GM21528 (cell line): Measurements from ENCODE around the gene ITPRID1.
"Not testable (repeated sequence)": the region's sequence is repeated elsewhere in the genome, so short reads cannot be mapped to it uniquely, and the experiment has no call there.

Experiments used
- ATAC-seq: cut with Tn5 transposase; IDR thresholded peaks from one replicate; pipeline ENCODE4 v1.9.1; 2021; ENCODE audit warnings: mild to moderate bottlenecking, moderate library complexity; ENCODE audit not compliant: unreplicated experiment, low FRiP score

ITPRID1 gene

GRCh38 chr7:31512166-31512565 is 1.7 kb upstream of the ITPRID1 start:
- no peak for ATAC-seq

GRCh38 chr7:31516680-31517502 is 3.0 kb downstream of the ITPRID1 start:
- ATAC-seq = no peak

- ATAC-seq = no peak
Observed at GRCh38 chr7:31517513-31517912, 3.6 kb downstream of the ITPRID1 start.

- ATAC-seq = no peak
Observed at GRCh38 chr7:31518766-31519165, 4.9 kb downstream of the ITPRID1 start.

- ATAC-seq = no peak
Observed at GRCh38 chr7:31521336-31522010, 7.6 kb downstream of the ITPRID1 start.

GRCh38 chr7:31526864-31527263 is 13.0 kb downstream of the ITPRID1 start:
- ATAC-seq = no peak

- no peak for ATAC-seq
Observed at GRCh38 chr7:31529103-31529502, 15.2 kb downstream of the ITPRID1 start.

GRCh38 chr7:31540651-31541185 is 26.8 kb downstream of the ITPRID1 start:
- ATAC-seq = not testable (repeated sequence)

- no peak for ATAC-seq
Observed at GRCh38 chr7:31545549-31545948, 31.7 kb downstream of the ITPRID1 start.

- ATAC-seq = no peak
Observed at GRCh38 chr7:31549611-31550010, 35.7 kb downstream of the ITPRID1 start.

- no peak for ATAC-seq
Observed at GRCh38 chr7:31550432-31550831, 36.5 kb downstream of the ITPRID1 start.

GRCh38 chr7:31553661-31554081 is 39.8 kb downstream of the ITPRID1 start:
- no peak for ATAC-seq

- no peak for ATAC-seq
Observed at GRCh38 chr7:31562002-31562401, 48.1 kb downstream of the ITPRID1 start.

- no peak for ATAC-seq
Observed at GRCh38 chr7:31563522-31563921, 49.6 kb downstream of the ITPRID1 start.

- ATAC-seq = no peak
Observed at GRCh38 chr7:31563951-31564350, 50.1 kb downstream of the ITPRID1 start.

- ATAC-seq = no peak
Observed at GRCh38 chr7:31564661-31565060, 50.8 kb downstream of the ITPRID1 start.

GRCh38 chr7:31569528-31569927 is 55.6 kb downstream of the ITPRID1 start:
- no peak for ATAC-seq

GRCh38 chr7:31583526-31583925 is 69.6 kb downstream of the ITPRID1 start:
- no peak for ATAC-seq

GRCh38 chr7:31583942-31584341 is 70.1 kb downstream of the ITPRID1 start:
- no peak for ATAC-seq

GRCh38 chr7:31595390-31595789 is 81.5 kb downstream of the ITPRID1 start:
- ATAC-seq = no peak

GRCh38 chr7:31602041-31602625 is 88.2 kb downstream of the ITPRID1 start:
- ATAC-seq = no peak
